Nephron progenitor cell (in vitro differentiated cells): ENCODE measurements around the gene CACNA2D2.

ENCODE experiments used
- DNase-seq: peaks from one replicate; pipeline ENCODE4 v3.0.0; 2021
- H3K27ac Mint-ChIP-seq: 2 replicates; pipeline ENCODE4 v1.8.0; 2021; ENCODE audit warnings: mild to moderate bottlenecking, moderate library complexity, mixed read lengths
- H3K27me3 Mint-ChIP-seq: 2 replicates; pipeline ENCODE4 v1.8.0; 2021; ENCODE audit warnings: mild to moderate bottlenecking, low read depth, mixed read lengths; ENCODE audit not compliant: poor library complexity
- H3K36me3 Mint-ChIP-seq: 2 replicates; pipeline ENCODE4 v1.8.0; 2021; ENCODE audit warnings: low read depth, mixed read lengths
- H3K4me1 Mint-ChIP-seq: 2 replicates; pipeline ENCODE4 v1.8.0; 2021; ENCODE audit warnings: mixed read lengths
- H3K4me3 Mint-ChIP-seq: 2 replicates; pipeline ENCODE4 v1.8.0; 2021; ENCODE audit warnings: mild to moderate bottlenecking, moderate library complexity, mixed read lengths
- H3K9me3 Mint-ChIP-seq: 2 replicates; pipeline ENCODE4 v1.8.0; 2021; ENCODE audit warnings: mild to moderate bottlenecking, moderate library complexity, mixed read lengths
- TF ChIP-seq, protein P1 (sequence below): fragments of 200-600 bp; sonication (generic); IDR thresholded peaks from 2 replicates; pipeline ENCODE4 v1.5.0; 2021; ENCODE audit warnings: antibody characterized with exemption

CACNA2D2 gene

DNA sequence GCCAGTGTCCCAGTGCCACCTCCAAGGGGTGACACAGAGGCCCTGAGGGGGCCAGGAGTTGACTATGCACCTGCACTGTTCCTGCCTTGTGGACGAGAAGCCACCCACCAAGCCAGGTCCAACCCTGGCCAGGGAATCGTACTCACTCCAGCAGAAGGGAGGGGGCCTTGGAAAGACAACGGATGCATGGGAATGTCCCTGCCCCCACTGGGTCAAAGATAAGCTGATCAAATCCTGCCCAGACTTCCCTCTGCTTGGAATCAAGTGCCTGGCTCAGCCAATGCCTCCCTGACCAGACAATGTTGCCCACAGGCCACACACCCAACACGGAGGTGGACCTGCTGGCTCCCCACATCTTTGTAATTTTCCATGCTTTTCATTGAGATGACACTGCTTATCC is 23.9 kb downstream of the CACNA2D2 start:
- Mint-ChIP-seq H3K27ac (no peak overlapping the region), H3K27me3 (peaks cover 18% of the 10 kb centered on the region), H3K4me1 (peaks cover 66% of the 10 kb centered on the region), H3K36me3 (no peaks in the 10 kb centered on the region), H3K9me3 (no peaks in the 10 kb centered on the region), H3K4me3 (no peak overlapping the region)
- TF ChIP-seq, protein P1, sequence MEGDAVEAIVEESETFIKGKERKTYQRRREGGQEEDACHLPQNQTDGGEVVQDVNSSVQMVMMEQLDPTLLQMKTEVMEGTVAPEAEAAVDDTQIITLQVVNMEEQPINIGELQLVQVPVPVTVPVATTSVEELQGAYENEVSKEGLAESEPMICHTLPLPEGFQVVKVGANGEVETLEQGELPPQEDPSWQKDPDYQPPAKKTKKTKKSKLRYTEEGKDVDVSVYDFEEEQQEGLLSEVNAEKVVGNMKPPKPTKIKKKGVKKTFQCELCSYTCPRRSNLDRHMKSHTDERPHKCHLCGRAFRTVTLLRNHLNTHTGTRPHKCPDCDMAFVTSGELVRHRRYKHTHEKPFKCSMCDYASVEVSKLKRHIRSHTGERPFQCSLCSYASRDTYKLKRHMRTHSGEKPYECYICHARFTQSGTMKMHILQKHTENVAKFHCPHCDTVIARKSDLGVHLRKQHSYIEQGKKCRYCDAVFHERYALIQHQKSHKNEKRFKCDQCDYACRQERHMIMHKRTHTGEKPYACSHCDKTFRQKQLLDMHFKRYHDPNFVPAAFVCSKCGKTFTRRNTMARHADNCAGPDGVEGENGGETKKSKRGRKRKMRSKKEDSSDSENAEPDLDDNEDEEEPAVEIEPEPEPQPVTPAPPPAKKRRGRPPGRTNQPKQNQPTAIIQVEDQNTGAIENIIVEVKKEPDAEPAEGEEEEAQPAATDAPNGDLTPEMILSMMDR: no peak
- DNase-seq: no peak

DNA sequence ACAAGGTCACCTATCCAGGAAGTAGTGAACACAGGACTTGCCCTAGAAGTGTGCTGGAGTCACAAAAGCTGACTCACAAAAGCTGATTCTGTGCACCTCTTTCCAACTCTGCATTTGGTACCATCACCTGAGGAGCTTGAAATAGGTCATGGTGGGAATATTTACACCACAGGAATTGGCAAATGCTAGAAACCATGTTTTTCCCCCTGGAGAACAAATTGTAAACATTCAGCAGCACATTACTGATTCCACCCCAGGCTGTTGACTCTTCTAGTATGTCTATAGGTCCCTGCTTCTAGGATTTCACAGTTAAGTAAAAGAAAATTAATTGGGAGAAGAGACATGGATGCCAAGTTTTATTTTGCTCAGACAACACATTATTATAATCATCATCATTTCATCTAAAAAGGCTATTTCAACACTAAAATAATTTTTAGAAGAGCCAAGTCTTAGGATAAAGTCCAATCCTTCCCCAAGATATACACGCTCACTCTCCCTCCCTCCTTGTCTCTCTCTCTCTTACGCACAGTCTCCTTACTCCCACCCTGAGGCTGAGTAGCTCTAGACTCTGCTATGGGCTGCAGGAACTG is 24.7 kb downstream of the CACNA2D2 start:
- Mint-ChIP-seq H3K4me1 (peaks cover 61% of the 10 kb centered on the region), H3K27me3 (peaks cover 11% of the 10 kb centered on the region), H3K4me3 (no peak overlapping the region), H3K36me3 (no peaks in the 10 kb centered on the region), H3K27ac (no peak overlapping the region), H3K9me3 (no peaks in the 10 kb centered on the region)
- no peak for DNase-seq
- TF ChIP-seq, protein P1: no peak

DNA sequence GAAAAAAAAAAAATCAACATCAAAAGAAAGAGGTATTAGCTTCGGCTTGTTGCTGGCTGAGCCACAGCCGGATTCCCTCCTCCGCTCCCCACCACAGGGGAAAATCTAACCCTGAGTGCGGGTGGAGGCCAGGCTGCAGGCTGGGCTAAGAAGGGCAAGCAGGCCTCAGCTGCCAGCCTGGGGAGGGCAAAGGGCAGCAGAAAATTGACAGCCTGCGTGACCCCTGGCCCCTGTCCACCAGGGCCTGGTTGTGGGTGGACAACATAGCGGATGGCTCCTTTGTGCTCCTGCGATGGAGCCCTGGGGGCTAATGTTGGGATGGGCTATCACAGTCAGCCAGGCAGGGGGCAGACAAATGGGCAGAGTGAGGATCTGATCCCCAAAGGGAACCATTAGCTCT is 25.4 kb downstream of the CACNA2D2 start:
- TF ChIP-seq, protein P1: no peak
- Mint-ChIP-seq H3K4me3 (no peak overlapping the region), H3K36me3 (no peaks in the 10 kb centered on the region), H3K27me3 (peaks cover 8% of the 10 kb centered on the region), H3K27ac (no peak overlapping the region), H3K4me1 (peaks cover 58% of the 10 kb centered on the region), H3K9me3 (no peaks in the 10 kb centered on the region)
- DNase-seq: no peak

DNA sequence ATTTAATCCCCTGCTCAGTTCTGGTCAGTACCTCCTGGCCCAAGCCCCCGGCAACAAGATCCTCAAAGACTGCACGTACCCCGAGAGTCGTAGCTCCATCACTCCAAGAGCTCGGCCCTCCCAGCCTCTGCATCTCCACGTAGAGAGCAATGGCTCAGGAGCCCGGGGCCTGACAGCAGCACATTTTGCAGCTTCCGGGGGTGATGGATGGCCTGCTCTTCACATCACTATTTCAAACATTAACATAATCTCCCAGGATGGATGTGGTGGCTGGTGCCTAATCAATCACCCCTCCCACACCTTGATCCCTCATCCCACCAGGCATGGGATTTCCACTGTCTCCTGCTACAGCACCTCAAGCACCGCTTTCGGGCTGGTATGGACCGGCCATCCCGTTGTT is 28.1 kb downstream of the CACNA2D2 start:
- DNase-seq: no peak
- no peak overlapping the region for H3K27ac Mint-ChIP-seq
- H3K4me1 Mint-ChIP-seq: peaks cover 31% of the 10 kb centered on the region
- H3K4me3 Mint-ChIP-seq: no peak overlapping the region
- H3K9me3 Mint-ChIP-seq: no peaks in the 10 kb centered on the region
- H3K36me3 Mint-ChIP-seq: no peaks in the 10 kb centered on the region
- peaks cover 15% of the 10 kb centered on the region for H3K27me3 Mint-ChIP-seq
- TF ChIP-seq, protein P1: no peak

DNA sequence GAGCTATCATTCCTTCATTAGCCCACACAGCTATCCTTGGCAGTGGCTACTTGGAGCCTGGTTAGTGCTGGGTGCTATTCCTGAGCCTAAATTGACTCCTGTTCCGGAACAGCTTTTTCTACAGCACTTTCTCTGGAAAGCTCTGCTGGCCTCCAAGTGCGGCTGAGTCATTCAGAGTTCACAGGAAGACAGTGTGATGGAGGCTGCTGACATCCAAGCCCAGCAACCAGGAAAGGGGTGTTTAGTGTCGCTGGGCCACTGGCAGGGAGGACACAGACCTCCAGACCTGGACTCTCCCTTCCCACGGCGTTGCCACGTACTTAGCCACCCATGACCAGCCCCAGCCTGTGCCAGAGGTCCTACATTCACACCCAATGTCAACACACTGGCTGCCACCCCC is 28.7 kb downstream of the CACNA2D2 start:
- H3K27ac Mint-ChIP-seq: no peak overlapping the region
- H3K27me3 Mint-ChIP-seq: peaks cover 12% of the 10 kb centered on the region
- peaks cover 25% of the 10 kb centered on the region for H3K4me1 Mint-ChIP-seq
- H3K4me3 Mint-ChIP-seq: no peak overlapping the region
- no peak for DNase-seq
- no peaks in the 10 kb centered on the region for H3K9me3 Mint-ChIP-seq
- no peaks in the 10 kb centered on the region for H3K36me3 Mint-ChIP-seq
- TF ChIP-seq, protein P1: no peak

DNA sequence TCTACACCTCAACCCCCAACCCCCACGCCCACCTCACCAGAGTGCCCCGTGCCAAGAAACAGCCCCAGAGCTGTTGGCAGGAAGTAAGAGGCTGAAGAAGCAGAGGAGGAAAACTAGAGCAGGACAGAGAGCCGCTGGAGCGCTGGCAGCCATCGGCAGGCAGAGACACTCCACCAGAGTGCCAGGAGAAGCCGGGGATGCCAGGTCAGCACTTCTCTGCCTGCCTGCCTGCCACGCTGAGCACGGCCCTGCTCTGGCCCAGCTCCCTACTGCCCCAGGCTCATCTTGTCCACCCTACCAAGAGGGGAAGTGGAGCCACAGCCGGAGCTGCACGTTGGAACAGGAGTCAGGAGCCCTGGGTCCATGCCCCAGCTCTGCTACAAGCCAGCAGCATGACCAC is 29.7 kb downstream of the CACNA2D2 start:
- Mint-ChIP-seq H3K9me3 (no peaks in the 10 kb centered on the region), H3K27ac (no peak overlapping the region)

More for the DNA sequence above, 29.7 kb downstream of the CACNA2D2 start:
- no peak for DNase-seq
- Mint-ChIP-seq H3K4me3 (no peak overlapping the region), H3K4me1 (peaks cover 22% of the 10 kb centered on the region), H3K36me3 (no peaks in the 10 kb centered on the region), H3K27me3 (peaks cover 9% of the 10 kb centered on the region)
- TF ChIP-seq, protein P1: no peak
